Lung microvascular endothelial cell (primary cell): Measurements from ENCODE around the gene PNRC1. TPM values are rescaled to one million over a fixed set of nuclear protein-coding genes. Genes with fewer than 3 reads are reported as not detected.
"Not testable (repeated sequence)": the region's sequence is repeated elsewhere in the genome, so short reads cannot be mapped to it uniquely, and the experiment has no call there.

ENCODE experiments used
- DNase-seq, 2 donors: peaks; one replicate each; pipeline versions ENCODE4 v3.0.0 to v3.0.0-alpha.2; 2010; ENCODE audit warnings: low read depth in 2 of 2
- total RNA-seq: library from RNA; depleted of rRNA; stranded (reverse); fragments of >200 nt; gene quantifications from 2 replicates; pipeline ENCODE4 v1.2.1, GENCODE V29; 2014

PNRC1 gene
- total RNA-seq, 1 donor from 2014 or later: 42.9 TPM

- DNase-seq: no peak
These were observed 21.9 kb upstream of the PNRC1 start for GRCh38 chr6:89058627-89059026.

- no peak for DNase-seq
These were observed 21.3 kb upstream of the PNRC1 start for GRCh38 chr6:89059227-89059626.

- no peak for DNase-seq
These were observed 16.7 kb upstream of the PNRC1 start for GRCh38 chr6:89063881-89064280.

GRCh38 chr6:89064931-89065330, 15.6 kb upstream of the PNRC1 start:
- DNase-seq: not testable (repeated sequence)

- DNase-seq: not testable (repeated sequence)
These were observed 14.4 kb upstream of the PNRC1 start for GRCh38 chr6:89066121-89066520.

GRCh38 chr6:89066940-89067646, 13.5 kb upstream of the PNRC1 start:
- DNase-seq: no peak

- DNase-seq: no peak
These were observed 12.8 kb upstream of the PNRC1 start for GRCh38 chr6:89067796-89068195.

GRCh38 chr6:89068695-89069094, 11.9 kb upstream of the PNRC1 start:
- no peak for DNase-seq

GRCh38 chr6:89069536-89070163, 10.9 kb upstream of the PNRC1 start:
- DNase-seq: no peak

GRCh38 chr6:89071036-89071435, 9.5 kb upstream of the PNRC1 start:
- DNase-seq: no peak

GRCh38 chr6:89073014-89073620, 7.4 kb upstream of the PNRC1 start:
- no peak for DNase-seq

- DNase-seq: no peak
These were observed 6.7 kb upstream of the PNRC1 start for GRCh38 chr6:89073840-89074239.

- peak; percentile 50 to 81 for DNase-seq
These were observed 878 bp upstream of the PNRC1 start for GRCh38 chr6:89079511-89080234.

GRCh38 chr6:89081129-89081422, 525 bp downstream of the PNRC1 start:
- no peak for DNase-seq

GRCh38 chr6:89081423-89082322, 1.1 kb downstream of the PNRC1 start:
- DNase-seq: peak; percentile 99

GRCh38 chr6:89082486-89082891, 1.9 kb downstream of the PNRC1 start:
- DNase-seq: peak; percentile 38 to 39

GRCh38 chr6:89084542-89084941, 4.0 kb downstream of the PNRC1 start:
- DNase-seq: no peak

GRCh38 chr6:89084954-89085353, 4.4 kb downstream of the PNRC1 start:
- peak in 1 of 2 donors; percentile 6 for DNase-seq

GRCh38 chr6:89085409-89086205, 5.1 kb downstream of the PNRC1 start:
- peak in 1 of 2 donors; percentile 11 for DNase-seq

- no peak for DNase-seq
These were observed 7.3 kb downstream of the PNRC1 start for GRCh38 chr6:89087881-89088280.
